Immature natural killer cell (primary cell): ENCODE measurements around the gene SESTD1. TPM values are rescaled to one million over a fixed set of nuclear protein-coding genes. Genes with fewer than 3 reads are reported as not detected.
"Not testable (repeated sequence)": the region's sequence is repeated elsewhere in the genome, so short reads cannot be mapped to it uniquely, and the experiment has no call there.

Experiments used
- DNase-seq, 3 donors: peaks; one replicate each; pipeline ENCODE4 v3.0.0; 2022; ENCODE audit warnings: mixed read lengths in 1 of 3
- H3K27ac Mint-ChIP-seq, 6 donors: one replicate each; pipeline ENCODE4 v1.8.0; 2020; ENCODE audit warnings: mixed read lengths in 6 of 6, mild to moderate bottlenecking in 5 of 6, inconsistent platforms in 4 of 6, moderate library complexity in 3 of 6
- H3K27me3 Mint-ChIP-seq, 3 donors: one replicate each; pipeline ENCODE4 v1.8.0; 2020 to 2021; ENCODE audit warnings: low read depth in 3 of 3, mild to moderate bottlenecking in 3 of 3, mixed read lengths in 3 of 3, moderate library complexity in 3 of 3, inconsistent platforms in 1 of 3
- H3K36me3 Mint-ChIP-seq, 3 donors: one replicate each; pipeline ENCODE4 v1.8.0; 2020; ENCODE audit warnings: mixed read lengths in 3 of 3, inconsistent platforms in 2 of 3, mild to moderate bottlenecking in 2 of 3
- H3K4me1 Mint-ChIP-seq, 2 donors: one replicate each; pipeline ENCODE4 v1.8.0; 2020; ENCODE audit warnings: inconsistent platforms in 2 of 2, mild to moderate bottlenecking in 2 of 2, mixed read lengths in 2 of 2, moderate library complexity in 1 of 2
- H3K4me3 Mint-ChIP-seq, 5 donors: one replicate each; pipeline ENCODE4 v1.8.0; 2020; ENCODE audit warnings: mild to moderate bottlenecking in 5 of 5, mixed read lengths in 5 of 5, inconsistent platforms in 3 of 5, moderate library complexity in 3 of 5
- H3K9me3 Mint-ChIP-seq, 6 donors: one replicate each; pipeline ENCODE4 v1.8.0; 2020; ENCODE audit warnings: mild to moderate bottlenecking in 6 of 6, mixed read lengths in 6 of 6, inconsistent platforms in 4 of 6, moderate library complexity in 3 of 6
- polyA plus RNA-seq, 3 donors: library from polyadenylated mRNA; unstranded; fragments of 300-500 nt; fragmentation: Illumina TruSeq; gene quantifications; one replicate each; pipeline ENCODE4 v1.2.3, GENCODE V29; 2021

SESTD1 gene
- polyA plus RNA-seq, 3 donors from 2014 or later = 2.3 to 7.9 (median 6.6) TPM

DNA sequence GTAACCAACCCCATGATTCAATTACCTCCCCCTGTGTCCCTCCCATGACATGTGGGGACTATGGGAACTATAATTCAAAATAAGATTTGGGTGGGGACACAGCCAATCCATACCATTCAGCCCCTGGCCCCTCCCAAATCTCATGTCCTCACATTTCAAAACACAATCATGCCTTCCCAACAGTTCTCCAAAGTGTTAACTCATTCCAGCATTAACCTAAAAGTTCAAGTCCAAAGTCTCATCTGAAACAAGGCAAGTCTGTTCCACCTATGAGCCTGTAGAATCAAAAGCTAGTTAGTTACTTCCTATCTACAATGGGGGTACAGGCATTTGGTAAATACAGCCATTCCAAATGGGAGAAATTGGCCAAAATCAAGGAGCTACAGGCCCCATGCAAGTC, 182.7 kb downstream of the SESTD1 start:
- Mint-ChIP-seq H3K27me3 (no peaks in the 10 kb centered on the region), H3K4me1 (no peaks in the 10 kb centered on the region), H3K36me3 (no peaks in the 10 kb centered on the region), H3K4me3 (no peak overlapping the region), H3K9me3 (peaks cover 0 to 15% (median 5%) of the 10 kb centered on the region in 6 donors), H3K27ac (no peak overlapping the region)
- DNase-seq = no peak

GRCh38 chr2:179072527-179072926, 192.1 kb downstream of the SESTD1 start:
- Mint-ChIP-seq H3K36me3 (no peaks in the 10 kb centered on the region), H3K4me1 (no peaks in the 10 kb centered on the region), H3K27ac (no peak overlapping the region), H3K4me3 (no peak overlapping the region), H3K9me3 (peaks cover 0 to 7% (median 2%) of the 10 kb centered on the region in 6 donors), H3K27me3 (peaks cover 4 to 5% (median 4%) of the 10 kb centered on the region in 3 donors)
- DNase-seq = no peak

GRCh38 chr2:179071810-179072355, 192.7 kb downstream of the SESTD1 start:
- DNase-seq = no peak
- peaks cover 4 to 6% (median 4%) of the 10 kb centered on the region in 3 donors for H3K27me3 Mint-ChIP-seq
- H3K4me1 Mint-ChIP-seq = no peaks in the 10 kb centered on the region
- no peak overlapping the region for H3K27ac Mint-ChIP-seq
- H3K9me3 Mint-ChIP-seq = peaks cover 0 to 4% (median 1%) of the 10 kb centered on the region in 6 donors
- H3K36me3 Mint-ChIP-seq = no peaks in the 10 kb centered on the region
- no peak overlapping the region for H3K4me3 Mint-ChIP-seq

DNA sequence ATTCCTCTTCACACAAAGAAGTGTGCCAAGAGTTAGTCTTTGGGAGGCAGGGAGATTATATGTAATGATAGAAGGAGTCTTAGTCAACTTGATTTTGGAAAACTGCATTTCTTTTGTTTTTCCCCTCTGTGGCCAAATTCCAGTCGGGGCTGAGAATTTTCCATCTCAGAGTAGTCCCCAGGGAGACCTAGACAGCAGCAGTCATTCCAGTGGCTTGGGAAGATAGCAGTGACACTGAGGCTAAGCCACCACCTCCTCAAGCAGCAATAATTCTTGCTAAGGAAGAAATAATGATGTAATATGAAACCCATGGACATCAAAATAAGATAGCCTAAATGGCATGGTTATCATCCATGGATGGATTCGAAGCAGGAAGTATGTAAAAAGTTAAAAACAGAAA, 193.7 kb downstream of the SESTD1 start:
- Mint-ChIP-seq H3K4me1 (no peaks in the 10 kb centered on the region), H3K9me3 (peaks cover 0 to 2% (median 0%) of the 10 kb centered on the region in 6 donors), H3K27ac (no peak overlapping the region), H3K4me3 (no peak overlapping the region), H3K27me3 (peaks cover 0 to 6% (median 2%) of the 10 kb centered on the region in 3 donors), H3K36me3 (no peaks in the 10 kb centered on the region)
- no peak for DNase-seq

- peaks cover 0 to 2% (median 0%) of the 10 kb centered on the region in 6 donors for H3K9me3 Mint-ChIP-seq
- peaks cover 0 to 6% (median 2%) of the 10 kb centered on the region in 3 donors for H3K27me3 Mint-ChIP-seq
- no peak overlapping the region for H3K27ac Mint-ChIP-seq
- DNase-seq = no peak
- H3K4me1 Mint-ChIP-seq = no peaks in the 10 kb centered on the region
- no peaks in the 10 kb centered on the region for H3K36me3 Mint-ChIP-seq
- no peak overlapping the region for H3K4me3 Mint-ChIP-seq
These were observed 194.9 kb downstream of the SESTD1 start for GRCh38 chr2:179069685-179070084.

- H3K4me1 Mint-ChIP-seq = no peaks in the 10 kb centered on the region
- no peak for DNase-seq
- H3K36me3 Mint-ChIP-seq = no peaks in the 10 kb centered on the region
- peaks cover 0 to 3% (median 0%) of the 10 kb centered on the region in 6 donors for H3K9me3 Mint-ChIP-seq
- H3K27me3 Mint-ChIP-seq = peaks cover 0 to 6% (median 2%) of the 10 kb centered on the region in 3 donors
- H3K4me3 Mint-ChIP-seq = no peak overlapping the region
- H3K27ac Mint-ChIP-seq = no peak overlapping the region
These were observed 195.5 kb downstream of the SESTD1 start for GRCh38 chr2:179068991-179069643.

DNA sequence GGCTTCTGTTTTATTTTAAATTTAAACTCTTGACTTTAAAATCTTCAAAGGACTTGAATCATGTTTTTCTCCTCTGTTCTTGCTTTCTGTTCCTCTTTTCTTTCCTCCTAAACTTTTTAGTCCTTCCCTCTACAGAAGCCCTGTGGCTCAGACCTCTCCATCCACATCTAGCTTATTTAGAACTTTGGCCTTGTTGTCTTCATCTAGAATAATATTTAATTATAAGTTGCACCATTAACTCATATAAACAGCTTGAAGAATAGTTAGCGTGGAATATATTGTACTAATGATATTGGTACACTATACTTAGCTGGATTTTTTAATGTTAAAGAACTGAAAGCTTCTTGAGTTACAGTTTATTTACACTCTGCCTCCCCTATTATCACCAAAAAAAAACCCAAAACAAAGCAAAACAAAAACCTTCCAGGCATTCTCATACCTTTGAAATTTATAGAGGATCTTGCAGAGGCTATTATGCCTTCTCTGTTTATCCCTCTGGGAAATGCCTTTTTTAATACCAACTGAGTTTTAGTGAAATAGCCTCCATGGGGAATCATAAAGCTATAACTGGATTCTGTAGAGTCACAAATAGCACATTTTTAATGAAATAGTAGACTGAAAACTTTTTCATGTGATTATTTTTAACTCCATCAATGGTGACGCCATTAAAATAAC, 205.5 kb downstream of the SESTD1 start:
- Mint-ChIP-seq H3K27ac (no peak overlapping the region), H3K9me3 (no peaks in the 10 kb centered on the region), H3K4me1 (no peaks in the 10 kb centered on the region), H3K27me3 (no peaks in the 10 kb centered on the region), H3K4me3 (no peak overlapping the region), H3K36me3 (no peaks in the 10 kb centered on the region)
- no peak for DNase-seq

GRCh38 chr2:179057737-179058136, 206.9 kb downstream of the SESTD1 start:
- no peak for DNase-seq
- Mint-ChIP-seq H3K4me3 (no peak overlapping the region), H3K9me3 (no peaks in the 10 kb centered on the region), H3K27me3 (no peaks in the 10 kb centered on the region), H3K36me3 (no peaks in the 10 kb centered on the region), H3K27ac (no peak overlapping the region), H3K4me1 (no peaks in the 10 kb centered on the region)

DNA sequence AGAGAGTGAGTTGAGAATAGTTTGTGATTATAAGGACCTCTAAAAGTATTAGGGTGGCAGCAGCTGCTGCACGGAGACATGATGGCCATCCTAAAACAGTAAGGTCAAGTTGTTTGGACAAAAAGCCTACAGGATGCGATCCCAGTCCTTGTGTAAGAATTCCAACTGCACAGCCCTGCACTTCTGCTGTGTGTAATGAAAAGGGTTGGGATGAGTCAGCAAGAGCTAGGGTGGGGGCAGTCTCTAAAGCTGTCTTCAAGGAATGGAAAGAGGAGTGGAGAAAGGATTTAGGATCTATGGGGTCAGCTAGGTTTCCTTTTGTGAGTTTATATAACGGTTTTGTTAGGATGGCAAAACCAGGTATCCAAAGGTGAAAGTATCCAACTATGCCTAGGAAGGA, 211.1 kb downstream of the SESTD1 start:
- not testable (repeated sequence) for H3K9me3 Mint-ChIP-seq, H3K36me3 Mint-ChIP-seq, H3K27me3 Mint-ChIP-seq, DNase-seq, H3K4me3 Mint-ChIP-seq, H3K27ac Mint-ChIP-seq
- H3K4me1 Mint-ChIP-seq = peaks cover 4 to 21% of the 10 kb centered on the region in 2 donors

Other genes with a start within 250 kb of the SESTD1 start
- 1 to 10 TPM in 1 of 3 donors, under 1 TPM in 1, not detected in 1; 0.69 to 1.5 TPM for gene CCDC141, start 214.7 kb downstream of the SESTD1 start, polyA plus RNA-seq